MM.1S (cell line): ENCODE data around the gene REPS1.

ENCODE experiments used
- DNase-seq: peaks from one replicate; pipeline ENCODE4 v3.0.0-alpha.2; 2015
- H2AFZ ChIP-seq: fragments of 300-600 bp; sonication (generic); 2 replicates; pipeline ENCODE4 v1.6.0; 2016; ENCODE audit warnings: antibody characterized with exemption, low read length
- H3F3A ChIP-seq: fragments of 300-600 bp; sonication (generic); 2 replicates; pipeline ENCODE4 v1.6.1; 2016; ENCODE audit warnings: mild to moderate bottlenecking, antibody characterized with exemption, low read length, moderate library complexity, mixed read lengths; ENCODE audit not compliant: insufficient read depth
- H3K27ac ChIP-seq: fragments of 300-600 bp; sonication (generic); 2 replicates; pipeline ENCODE4 v1.5.1; 2016; ENCODE audit warnings: mild to moderate bottlenecking, low read length
- H3K27me3 ChIP-seq: fragments of 300-600 bp; sonication (generic); replicated peaks from 2 replicates; pipeline ENCODE4 v1.6.0; 2016; ENCODE audit warnings: low read length; ENCODE audit not compliant: insufficient read depth
- H3K36me3 ChIP-seq: fragments of 300-600 bp; sonication (generic); replicated peaks from 2 replicates; pipeline ENCODE4 v1.6.1; 2016; ENCODE audit warnings: mild to moderate bottlenecking, low read length, mixed read lengths; ENCODE audit not compliant: insufficient read depth
- H3K4me1 ChIP-seq: fragments of 300-600 bp; sonication (generic); 2 replicates; pipeline ENCODE4 v1.6.1; 2016; ENCODE audit warnings: low read length, mixed read lengths
- H3K4me2 ChIP-seq: fragments of 300-600 bp; sonication (generic); 2 replicates; pipeline ENCODE4 v1.6.0; 2016; ENCODE audit warnings: low read depth, low read length
- H3K4me3 ChIP-seq: fragments of 300-600 bp; sonication (generic); 2 replicates; pipeline ENCODE4 v1.5.1; 2016; ENCODE audit warnings: low read length, mixed read lengths
- H3K79me2 ChIP-seq: fragments of 300-600 bp; sonication (generic); 2 replicates; pipeline ENCODE4 v1.6.1; 2016; ENCODE audit warnings: mixed run types, low read length, mixed read lengths
- H3K9ac ChIP-seq: fragments of 300-600 bp; sonication (generic); 2 replicates; pipeline ENCODE4 v1.6.1; 2016; ENCODE audit warnings: low read length, mixed read lengths
- H3K9me2 ChIP-seq: fragments of 300-600 bp; sonication (generic); replicated peaks from 2 replicates; pipeline ENCODE4 v1.6.1; 2016; ENCODE audit warnings: mild to moderate bottlenecking, low read length, mixed read lengths; ENCODE audit not compliant: insufficient read depth
- H3K9me3 ChIP-seq: fragments of 300-600 bp; sonication (generic); replicated peaks from 2 replicates; pipeline ENCODE4 v1.6.1; 2016; ENCODE audit warnings: mild to moderate bottlenecking, low read length, mixed read lengths; ENCODE audit not compliant: insufficient read depth
- H4K20me1 ChIP-seq: fragments of 300-600 bp; sonication (generic); 2 replicates; pipeline ENCODE4 v1.6.1; 2016; ENCODE audit warnings: mild to moderate bottlenecking, low read length, moderate library complexity, mixed read lengths; ENCODE audit not compliant: insufficient read depth
- EZH2 ChIP-seq: fragments of 300-600 bp; sonication (generic); optimal IDR thresholded peaks from 2 replicates; pipeline ENCODE3; 2017; ENCODE audit warnings: low read depth, mild to moderate bottlenecking, antibody characterized with exemption, low read length, mixed read lengths
- EZH2phosphoT487 ChIP-seq: fragments of 300-600 bp; sonication (generic); IDR thresholded peaks from 2 replicates; pipeline ENCODE4 v1.6.1; 2018; ENCODE audit warnings: antibody characterized with exemption, low read length
- TF ChIP-seq, protein P1 (sequence below): fragments of 300-600 bp; sonication (generic); IDR thresholded peaks from 2 replicates; pipeline ENCODE4 v1.5.1; 2016; ENCODE audit warnings: antibody characterized with exemption, low read length, mixed read lengths

REPS1 gene

DNA sequence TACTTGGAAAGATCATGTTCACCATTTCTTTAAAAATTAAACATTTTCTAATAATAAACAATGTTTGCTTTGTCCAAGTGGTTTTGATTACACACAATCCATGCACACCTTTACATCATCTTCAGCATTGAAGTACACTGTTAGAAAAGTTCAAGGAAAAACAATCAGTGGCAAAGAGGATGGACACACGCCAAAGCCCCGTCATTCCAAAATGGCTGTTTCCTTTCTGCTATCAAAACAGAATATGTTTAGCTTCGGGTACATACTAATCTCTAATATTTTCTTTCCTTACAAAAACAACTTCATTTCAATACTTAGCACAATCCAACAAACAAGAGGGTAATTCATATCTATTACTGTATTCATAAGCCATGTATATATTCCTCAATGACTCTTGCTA, 24.5 kb downstream of the REPS1 start:
- no peak for DNase-seq
- no peaks in the 10 kb centered on the region for H3F3A ChIP-seq
- no peaks in the 10 kb centered on the region for H3K9me2 ChIP-seq
- H3K79me2 ChIP-seq = peaks cover 94% of the 10 kb centered on the region
- no peaks in the 10 kb centered on the region for H3K27me3 ChIP-seq
- no peaks in the 10 kb centered on the region; the same call in 1 of the 2 replicates for H4K20me1 ChIP-seq
- no peak for TF ChIP-seq EZH2
- no peak overlapping the region for H3K27ac ChIP-seq
- H3K9ac ChIP-seq = no peak overlapping the region
- H3K9me3 ChIP-seq = no peaks in the 10 kb centered on the region
- no peak overlapping the region for H3K4me2 ChIP-seq
- no peak overlapping the region for H2AFZ ChIP-seq
- H3K36me3 ChIP-seq = no peaks in the 10 kb centered on the region
- H3K4me3 ChIP-seq = no peak overlapping the region
- no peaks in the 10 kb centered on the region for H3K4me1 ChIP-seq

DNA sequence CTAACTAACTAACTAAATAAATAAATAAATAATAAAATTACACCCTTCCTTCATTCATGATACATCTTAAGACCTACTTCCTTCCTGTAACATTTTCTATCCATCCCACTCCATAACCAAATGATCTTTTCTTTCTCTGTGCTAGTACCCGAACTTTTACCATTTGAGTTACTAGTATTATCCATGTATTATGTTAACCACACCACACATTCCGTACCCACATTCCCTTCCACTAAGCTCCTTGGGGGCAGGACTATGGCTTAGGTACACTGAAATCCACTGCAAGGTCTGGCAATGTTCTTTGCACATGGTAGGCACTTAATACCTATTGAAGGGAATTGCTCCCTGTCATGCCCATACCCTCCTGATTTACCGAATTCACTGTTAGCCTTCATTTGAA, 24.9 kb downstream of the REPS1 start:
- Histone ChIP-seq H3K4me2 (no peak overlapping the region), H3K36me3 (no peaks in the 10 kb centered on the region), H3K4me1 (no peaks in the 10 kb centered on the region), H3F3A (no peaks in the 10 kb centered on the region), H3K4me3 (no peak overlapping the region), H4K20me1 (no peaks in the 10 kb centered on the region; the same call in 1 of the 2 replicates), H3K27ac (no peak overlapping the region), H3K9ac (no peak overlapping the region), H3K9me2 (no peaks in the 10 kb centered on the region), H3K27me3 (no peaks in the 10 kb centered on the region), H3K79me2 (peaks cover 92% of the 10 kb centered on the region), H2AFZ (no peak overlapping the region), H3K9me3 (no peaks in the 10 kb centered on the region)
- TF ChIP-seq, protein P1, sequence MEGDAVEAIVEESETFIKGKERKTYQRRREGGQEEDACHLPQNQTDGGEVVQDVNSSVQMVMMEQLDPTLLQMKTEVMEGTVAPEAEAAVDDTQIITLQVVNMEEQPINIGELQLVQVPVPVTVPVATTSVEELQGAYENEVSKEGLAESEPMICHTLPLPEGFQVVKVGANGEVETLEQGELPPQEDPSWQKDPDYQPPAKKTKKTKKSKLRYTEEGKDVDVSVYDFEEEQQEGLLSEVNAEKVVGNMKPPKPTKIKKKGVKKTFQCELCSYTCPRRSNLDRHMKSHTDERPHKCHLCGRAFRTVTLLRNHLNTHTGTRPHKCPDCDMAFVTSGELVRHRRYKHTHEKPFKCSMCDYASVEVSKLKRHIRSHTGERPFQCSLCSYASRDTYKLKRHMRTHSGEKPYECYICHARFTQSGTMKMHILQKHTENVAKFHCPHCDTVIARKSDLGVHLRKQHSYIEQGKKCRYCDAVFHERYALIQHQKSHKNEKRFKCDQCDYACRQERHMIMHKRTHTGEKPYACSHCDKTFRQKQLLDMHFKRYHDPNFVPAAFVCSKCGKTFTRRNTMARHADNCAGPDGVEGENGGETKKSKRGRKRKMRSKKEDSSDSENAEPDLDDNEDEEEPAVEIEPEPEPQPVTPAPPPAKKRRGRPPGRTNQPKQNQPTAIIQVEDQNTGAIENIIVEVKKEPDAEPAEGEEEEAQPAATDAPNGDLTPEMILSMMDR = no peak
- TF ChIP-seq EZH2 = no peak
- TF ChIP-seq EZH2phosphoT487 = no peak
- DNase-seq = no peak

DNA sequence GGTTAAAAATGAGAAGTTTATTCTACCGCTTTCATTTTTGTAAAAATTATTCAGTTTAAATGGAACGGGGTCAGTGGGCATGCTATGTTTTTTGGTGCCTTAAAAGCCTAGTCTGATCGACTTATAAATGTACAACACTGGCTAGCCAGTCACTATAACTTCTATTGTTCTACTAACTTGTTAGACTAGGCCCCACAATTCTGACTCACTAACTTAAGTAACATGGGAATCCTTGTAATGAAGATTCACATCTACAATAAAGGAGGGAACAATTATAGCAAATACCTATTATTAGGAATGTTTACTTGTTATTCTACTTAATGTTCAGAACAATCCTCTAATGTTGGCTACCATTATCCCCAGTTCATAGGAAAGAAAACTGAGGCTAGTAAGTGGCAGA, 28.5 kb downstream of the REPS1 start:
- Histone ChIP-seq H4K20me1 (no peaks in the 10 kb centered on the region; the same call in 1 of the 2 replicates), H3K4me1 (no peaks in the 10 kb centered on the region), H3K9ac (no peak overlapping the region), H3K9me2 (no peaks in the 10 kb centered on the region), H3K27ac (no peak overlapping the region), H2AFZ (no peak overlapping the region), H3K9me3 (no peaks in the 10 kb centered on the region), H3K27me3 (no peaks in the 10 kb centered on the region), H3K4me2 (no peak overlapping the region), H3K36me3 (no peaks in the 10 kb centered on the region), H3K4me3 (no peak overlapping the region), H3K79me2 (peaks cover 90% of the 10 kb centered on the region), H3F3A (no peaks in the 10 kb centered on the region)
- TF ChIP-seq EZH2phosphoT487 = no peak
- TF ChIP-seq, protein P1 = no peak
- TF ChIP-seq EZH2 = no peak
- DNase-seq = no peak

DNA sequence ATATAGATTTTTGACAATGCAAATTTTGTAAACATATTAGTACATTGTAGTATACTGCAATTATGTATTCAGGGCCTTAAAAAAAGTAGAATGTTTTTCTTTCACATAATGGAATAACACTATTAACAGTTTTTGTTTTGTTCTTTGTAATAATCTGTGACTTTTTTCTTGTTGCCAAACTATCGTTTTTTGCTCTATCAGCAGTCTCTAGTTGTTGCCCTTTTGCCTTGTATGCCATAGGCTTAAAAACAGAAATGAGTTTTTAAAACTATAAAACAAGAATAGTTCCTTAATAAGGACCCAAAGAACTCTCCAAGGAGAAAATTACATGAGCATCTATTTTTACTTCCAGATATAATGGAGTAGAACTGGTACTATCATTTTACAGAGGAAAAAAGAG, 29.5 kb downstream of the REPS1 start:
- Histone ChIP-seq H3K4me1 (no peaks in the 10 kb centered on the region), H3K9me2 (no peaks in the 10 kb centered on the region), H3K9ac (no peak overlapping the region), H3K27ac (no peak overlapping the region), H4K20me1 (no peaks in the 10 kb centered on the region; the same call in 1 of the 2 replicates), H3K9me3 (no peaks in the 10 kb centered on the region), H3K79me2 (peaks cover 92% of the 10 kb centered on the region), H3K36me3 (no peaks in the 10 kb centered on the region), H3K4me2 (no peak overlapping the region), H3K4me3 (no peak overlapping the region), H3K27me3 (no peaks in the 10 kb centered on the region), H2AFZ (no peak overlapping the region), H3F3A (no peaks in the 10 kb centered on the region)
- no peak for DNase-seq
- TF ChIP-seq EZH2 (no peak), EZH2phosphoT487 (no peak)
- TF ChIP-seq, protein P1 = no peak
